K562 (cell line): ENCODE data around the gene CNOT11. TPM values are rescaled to one million over a fixed set of nuclear protein-coding genes. Genes with fewer than 3 reads are reported as not detected.
A peak's percentile ranks its signal among the peaks of the same experiment; 100 is the strongest.

ENCODE experiments used
- ATAC-seq: fragments of 200-7000 bp; cut with Tn5 transposase; 3 replicates; pipeline ENCODE4 v1.9.1; 2020; ENCODE audit warnings: moderate library complexity
- BruUV-seq: library from RNA; stranded (reverse); fragments of 400-500 nt; replicated peaks from 2 replicates; lab custom pipeline; 2021; lab: Mats Ljungman, UMichigan
- CTCF ChIA-PET: fragments of 300-600 bp; formaldehyde crosslinking; extraction: SDS; loops from one replicate; lab custom pipeline; 2021; ENCODE audit warnings: low intra/inter-chr PET ratio; lab: Yijun Ruan, JAX
- POLR2A ChIA-PET: fragments of 300-600, 350-650 bp; sonication (Branson Sonifier 250); formaldehyde crosslinking; extraction: SDS; loops from one replicate; lab custom pipeline; 2021; ENCODE audit warnings: antibody characterized with exemption, inconsistent platforms; lab: Yijun Ruan, JAX
- DNase-seq, 4 experiments: peaks; one replicate each; pipeline versions ENCODE4 v3.0.0 to v3.0.0-alpha.2; 2011 to 2018; ENCODE audit warnings: low spot score in 3 of 4, mixed read lengths in 3 of 4; ENCODE audit errors: extremely low read depth in 1 of 4
- FAIRE-seq: peaks from 2 replicates; lab custom pipeline; 2011; peaks lifted over from hg19 to GRCh38; lab: Jason Lieb, UNC
- H2AFZ ChIP-seq: 2 replicates; pipeline ENCODE4 v1.6.0; 2011; ENCODE audit warnings: low read depth, low read length, control low read depth, inconsistent platforms
- H3K27ac ChIP-seq: fragments of 200-600 bp; 3 replicates; pipeline ENCODE4 v1.8.0; 2011; ENCODE audit warnings: low read depth, mild to moderate bottlenecking, control low read depth, inconsistent platforms, low read length, moderate library complexity, mixed read lengths; ENCODE audit errors: extremely low read depth
- H3K27me3 ChIP-seq, 2 experiments: fragments of 300-600 bp in 1 of 2; 2 replicates in 1 of 2; 3 replicates in 1 of 2; pipeline versions ENCODE4 v1.6.0 to v1.8.0; 2011; ENCODE audit warnings: inconsistent platforms in 2 of 2, low read length in 2 of 2, mild to moderate bottlenecking in 1 of 2, mixed read lengths in 1 of 2, moderate library complexity in 1 of 2; ENCODE audit not compliant: control insufficient read depth in 2 of 2, insufficient read depth in 2 of 2
- H3K36me3 ChIP-seq: fragments of 300-600 bp; 3 replicates; pipeline ENCODE4 v1.8.0; 2011; ENCODE audit warnings: mild to moderate bottlenecking, low read length, inconsistent platforms; ENCODE audit not compliant: control insufficient read depth, insufficient read depth
- H3K4me1 ChIP-seq, 2 experiments: fragments of 200-600 bp in 1 of 2; replicated peaks in 1 of 2; 2 replicates in 1 of 2; 3 replicates in 1 of 2; pipeline versions ENCODE4 v1.5.1 to v1.8.0; 2011; ENCODE audit warnings: inconsistent platforms in 2 of 2, low read length in 2 of 2, mild to moderate bottlenecking in 1 of 2, mixed read lengths in 1 of 2, moderate library complexity in 1 of 2; ENCODE audit not compliant: control insufficient read depth in 2 of 2, insufficient read depth in 2 of 2
- H3K4me2 ChIP-seq: 2 replicates; pipeline ENCODE4 v1.6.1; 2011; ENCODE audit warnings: low read length, control low read depth, inconsistent platforms, mixed read lengths; ENCODE audit not compliant: insufficient read depth
- H3K4me3 ChIP-seq: fragments of 200-600 bp; sonication (generic), shearing (Covaris generic); 2 replicates; pipeline ENCODE4 v1.5.1; 2016; ENCODE audit warnings: control low read depth, inconsistent platforms
- H3K79me2 ChIP-seq: fragments of 200-600 bp; 3 replicates; pipeline ENCODE4 v1.8.0; 2011; ENCODE audit warnings: low read length, inconsistent platforms; ENCODE audit not compliant: control insufficient read depth, insufficient read depth
- H3K9ac ChIP-seq, 2 experiments: 2 replicates each; pipeline versions ENCODE4 v1.6.0 to v1.6.1; 2011; ENCODE audit warnings: low read depth in 2 of 2, low read length in 2 of 2, control low read depth in 1 of 2, inconsistent platforms in 1 of 2, mild to moderate bottlenecking in 1 of 2, mixed read lengths in 1 of 2; ENCODE audit not compliant: insufficient read depth in 1 of 2
- H3K9me1 ChIP-seq: one replicate; pipeline ENCODE4 v1.6.0; 2011; ENCODE audit warnings: inconsistent platforms, mild to moderate bottlenecking, low read length, moderate library complexity; ENCODE audit not compliant: control insufficient read depth, insufficient read depth
- H3K9me3 ChIP-seq: replicated peaks from 2 replicates; pipeline ENCODE4 v1.5.1; 2011; ENCODE audit warnings: low read depth, low read length, inconsistent platforms; ENCODE audit not compliant: control insufficient read depth, insufficient read depth
- H4K20me1 ChIP-seq: replicated peaks from 2 replicates; pipeline ENCODE4 v1.6.1; 2011; ENCODE audit warnings: low read length, inconsistent platforms, mixed read lengths; ENCODE audit not compliant: control insufficient read depth, insufficient read depth
- ATF4 ChIP-seq: fragments of 450-650 bp; formaldehyde crosslinking; IDR thresholded peaks from 2 replicates; pipeline ENCODE4 v1.4.0; 2022; ENCODE audit warnings: mild to moderate bottlenecking, moderate library complexity
- CBX1 ChIP-seq: sonication (generic); IDR thresholded peaks from 2 replicates; pipeline ENCODE4 v1.6.1; 2016; ENCODE audit warnings: antibody characterized with exemption, low read depth, mild to moderate bottlenecking
- MCM2 ChIP-seq: fragments of 450-650 bp; IDR thresholded peaks from 2 replicates; pipeline ENCODE4 v1.6.1; 2017; ENCODE audit warnings: low read depth, mild to moderate bottlenecking
- NR2C2 ChIP-seq, 2 experiments: fragments of 200-800 bp in 1 of 2; sonication (Bioruptor generic) in 1 of 2; sonication (generic) in 1 of 2; formaldehyde crosslinking in 1 of 2; IDR thresholded peaks; 2 replicates each; pipeline versions ENCODE4 v1.6.1 to v1.8.0; 2016 to 2022; ENCODE audit warnings: mild to moderate bottlenecking in 1 of 2, missing compliant biosample characterization in 1 of 2, missing genetic modification characterization in 1 of 2, missing genetic modification reagents in 1 of 2
- STAT5A ChIP-seq: IDR thresholded peaks from 2 replicates; pipeline ENCODE4 v1.6.1; 2012; ENCODE audit warnings: low read length, inconsistent platforms, borderline replicate concordance
- WGBS: fragments of 100-300 bp; shearing (Covaris generic); methylation state at CpG from one replicate; pipeline ENCODE4 v1.1.6; 2016; ENCODE audit warnings: low coverage, mixed read lengths; ENCODE audit not compliant: insufficient coverage; ENCODE audit errors: missing lambda C conversion rate; 5-methylcytosine and 5-hydroxymethylcytosine counted together
- in situ Hi-C: fragments of 300-500 bp; cut with MboI; formaldehyde crosslinking; loops from 4 replicates; pipeline ENCODE4 v1.15.0; 2018; ENCODE audit warnings: inconsistent platforms, mixed read lengths
- intact Hi-C: fragments of 100-400 bp; cut with micrococcal nuclease; formaldehyde crosslinking; loops from 2 replicates; pipeline ENCODE4 v1.14.2; 2022
- polyA plus RNA-seq, 8 experiments: library from polyadenylated mRNA; depleted of rRNA in 4 of 8; stranded (reverse) in 5 of 8; unstranded in 3 of 8; fragments of >200 nt; fragmentation: Nextera tagmentation in 2 of 8; fragmentation: Illumina TruSeq in 1 of 8; extraction: Ambion mirVana in 2 of 8; extraction: Trizol in 1 of 8; gene quantifications; 2 replicates each; pipeline versions ENCODE4 v1.2.1 to v1.2.3, GENCODE V29; 2011 to 2014; ENCODE audit warnings: inconsistent platforms in 1 of 8, missing spikeins in 1 of 8
- total RNA-seq, 7 experiments: library from RNA; depleted of rRNA in 6 of 7; stranded (reverse); fragments of >200 nt in 6 of 7; fragmentation: Illumina TruSeq in 2 of 7; extraction: Trizol in 2 of 7; gene quantifications; 2 replicates each; pipeline versions ENCODE4 v1.2.1 to v1.2.3, GENCODE V29; 2011 to 2021; ENCODE audit warnings: low replicate concordance in 1 of 7

Gene CNOT11
- total and polyA plus RNA-seq, 9 of the 15 experiments (the other 6 are each of a cell fraction or from before 2014, with no cell fraction given), result 12.7 to 163 (median 64.2) TPM

GRCh38 chr2:101305035-101305434 is 52.3 kb downstream of the CNOT11 start:
- no peak overlapping the region for H3K4me3 ChIP-seq
- peaks cover 30% of the 10 kb centered on the region for H4K20me1 ChIP-seq
- H2AFZ ChIP-seq, result no peak overlapping the region
- no peaks in the 10 kb centered on the region for H3K27me3 ChIP-seq
- no TSS peak for BruUV-seq
- no peak for TF ChIP-seq ATF4 (CRISPR knock-in tag)
- no peak for TF ChIP-seq MCM2
- TF ChIP-seq STAT5A, result no peak
- TF ChIP-seq CBX1, result no peak
- TF ChIP-seq NR2C2 (CRISPR knock-in tag; IDR thresholded peaks at IDR 0.05), result no peak
- no peak for TF ChIP-seq NR2C2 (tag; IDR thresholded peaks at IDR 0.05)
- DNase-seq (no peak), ATAC-seq (no peak), FAIRE-seq (no peak)
- 95% methylated on average over 4 of the region's 4 CpGs for WGBS
- ChIA-PET POLR2A (interaction anchor here (0.6 kb wide), 2 partner anchors 17 to 73 kb away, joined by 3 read pairs; no protein-coding TSS in a partner anchor), CTCF (no interaction called here)
- H3K9me3 ChIP-seq, result no peaks in the 10 kb centered on the region
- peak overlapping the region in 1 of 2 experiments; percentile 26; a peak in 1 of 4 replicates for H3K9ac ChIP-seq
- no peaks in the 10 kb centered on the region for H3K9me1 ChIP-seq
- no peak overlapping the region; the same call in 2 of the 3 replicates for H3K27ac ChIP-seq
- no peak overlapping the region for H3K4me2 ChIP-seq
- peaks cover 85% of the 10 kb centered on the region for H3K79me2 ChIP-seq
- H3K4me1 ChIP-seq, result peaks cover 16 to 25% of the 10 kb centered on the region in 2 experiments; a peak in 4 of 5 replicates
- in situ Hi-C loops, result no loop called here
- peaks cover 43% of the 10 kb centered on the region for H3K36me3 ChIP-seq
- intact Hi-C loops, result no loop called here
